GM19463 (cell line): Measurements from ENCODE around the gene PTPRD.
A peak's percentile ranks its signal among the peaks of the same experiment; 100 is the strongest.

ENCODE experiments used
- ATAC-seq: cut with Tn5 transposase; IDR thresholded peaks from one replicate; pipeline ENCODE4 v1.9.1; 2021; ENCODE audit warnings: mild to moderate bottlenecking, moderate library complexity; ENCODE audit not compliant: unreplicated experiment

The PTPRD gene

DNA sequence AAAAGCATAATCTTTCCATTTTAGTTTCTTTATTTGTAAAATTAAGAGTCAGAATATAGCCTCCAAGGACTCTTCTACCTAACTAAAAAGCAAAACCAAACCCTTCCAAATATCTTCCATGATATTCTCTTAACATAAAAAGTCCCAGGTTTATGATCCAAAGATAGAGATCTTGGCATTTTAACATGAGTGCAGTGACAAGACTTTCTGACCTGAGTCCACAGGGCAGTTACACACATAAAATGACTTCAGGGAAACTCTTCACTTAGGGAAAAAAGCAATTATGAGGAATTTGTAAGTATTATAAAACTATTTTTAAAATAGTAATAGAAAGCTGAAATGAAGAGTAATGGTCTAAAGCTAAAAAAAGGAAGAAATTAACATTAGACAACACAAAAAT is 2040.6 kb downstream of the PTPRD start:
- no peak for ATAC-seq

DNA sequence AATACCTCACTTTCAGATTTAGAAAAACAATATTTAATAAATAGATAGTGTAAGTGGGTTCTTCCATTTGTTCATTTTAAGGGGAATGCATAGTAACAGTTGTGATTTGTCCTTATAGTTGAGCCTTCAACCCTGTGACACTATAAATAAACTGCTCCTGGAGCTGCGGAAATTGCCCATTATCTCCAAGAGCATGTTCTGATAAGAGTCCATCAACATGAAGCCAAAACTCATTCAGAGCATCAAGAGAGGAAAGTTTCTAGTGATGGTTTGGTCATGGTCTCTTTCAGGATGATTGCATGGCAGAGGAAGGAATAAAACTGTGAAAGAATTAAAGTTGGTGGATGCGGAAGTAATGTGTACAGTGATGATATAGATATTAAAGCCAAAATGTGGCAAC is 2041.2 kb downstream of the PTPRD start:
- ATAC-seq: no peak

DNA sequence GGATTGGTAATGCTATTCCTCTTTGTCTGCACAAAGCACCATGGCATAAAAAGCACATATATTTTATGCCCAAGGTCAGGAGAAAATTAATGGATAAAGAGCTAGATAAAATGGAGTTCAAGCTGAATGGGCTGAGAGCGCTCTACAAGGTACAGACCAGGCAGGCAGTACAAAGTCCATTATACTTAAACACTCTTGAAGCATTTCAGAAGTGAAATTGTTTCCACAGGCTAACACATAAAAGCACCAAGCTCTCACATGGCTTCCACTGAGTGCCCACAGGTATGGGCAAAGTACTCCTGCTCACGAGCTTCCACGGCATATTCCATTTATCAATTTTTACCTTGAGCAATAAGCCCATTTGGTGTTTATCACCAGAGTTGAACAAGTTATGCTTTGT is 2042.0 kb downstream of the PTPRD start:
- ATAC-seq: no peak

GRCh38 chr9:8569823-8570222 is 2043.0 kb downstream of the PTPRD start:
- no peak for ATAC-seq

DNA sequence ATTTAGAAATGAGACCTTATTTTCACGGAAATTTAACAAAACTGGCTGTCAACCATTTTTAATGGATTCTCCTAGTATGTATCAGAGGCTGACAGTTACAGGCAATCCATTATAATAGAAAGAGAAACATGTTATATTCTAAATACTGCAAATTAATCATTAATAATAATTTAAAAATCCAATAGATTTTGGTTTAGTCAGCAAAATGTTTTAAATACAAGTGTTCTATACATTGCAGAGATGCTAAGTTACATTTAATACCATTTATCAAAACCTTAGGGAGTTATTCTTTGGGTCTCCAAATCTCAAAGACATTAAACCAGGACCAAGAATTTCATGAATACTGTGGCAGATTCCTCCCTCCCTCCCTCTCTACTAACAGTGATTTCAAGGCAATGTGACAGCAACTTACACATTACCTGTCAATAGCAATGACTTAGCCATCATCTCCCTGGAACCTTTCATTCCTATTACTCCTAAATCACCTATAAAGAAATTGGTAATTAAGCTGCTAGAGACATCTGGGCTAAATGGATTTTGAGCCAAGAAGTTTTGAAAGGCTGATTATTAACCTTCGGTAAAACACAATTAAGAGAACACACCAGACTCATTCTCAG is 2044.7 kb downstream of the PTPRD start:
- no peak for ATAC-seq

DNA sequence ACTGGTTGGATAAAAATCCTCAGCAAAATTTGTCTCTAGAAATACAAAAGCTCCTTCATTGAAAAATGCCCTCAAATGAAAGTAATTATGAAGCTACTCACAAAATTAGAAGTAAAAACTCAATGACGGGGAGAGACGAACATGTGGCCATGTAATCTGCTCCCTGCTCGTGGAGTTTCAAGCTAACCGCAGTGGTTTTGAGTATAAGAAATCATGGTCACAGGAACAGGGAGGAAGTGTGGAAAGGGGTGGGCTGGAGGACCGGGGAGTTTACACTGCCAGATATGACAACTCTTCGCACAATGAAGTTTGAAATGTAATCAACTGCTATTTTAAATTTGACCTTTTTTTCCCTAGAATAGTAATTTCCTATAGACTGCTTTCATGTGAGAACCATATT is 2047.8 kb downstream of the PTPRD start:
- peak; percentile 72 for ATAC-seq

GRCh38 chr9:8560560-8561525 is 2052.0 kb downstream of the PTPRD start:
- ATAC-seq: no peak

DNA sequence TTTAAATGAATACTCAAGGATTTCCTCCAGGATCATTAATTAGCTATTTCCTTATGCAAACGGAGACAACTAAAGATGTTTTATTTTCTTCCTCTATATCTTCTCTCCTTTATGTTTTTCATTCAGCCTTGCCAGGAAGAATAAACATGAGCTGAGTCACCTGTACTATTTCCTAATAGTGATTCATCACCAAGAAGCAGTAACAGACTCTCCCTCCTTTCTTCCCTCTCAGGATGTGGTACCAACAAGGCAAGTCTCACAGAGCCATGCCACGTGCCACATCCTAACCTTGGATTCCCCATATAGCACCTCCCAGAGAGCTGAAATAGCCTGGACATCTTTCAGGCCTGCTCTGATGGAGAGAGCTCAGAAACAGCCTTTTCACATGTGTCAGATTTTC is 2054.6 kb downstream of the PTPRD start:
- ATAC-seq: no peak

DNA sequence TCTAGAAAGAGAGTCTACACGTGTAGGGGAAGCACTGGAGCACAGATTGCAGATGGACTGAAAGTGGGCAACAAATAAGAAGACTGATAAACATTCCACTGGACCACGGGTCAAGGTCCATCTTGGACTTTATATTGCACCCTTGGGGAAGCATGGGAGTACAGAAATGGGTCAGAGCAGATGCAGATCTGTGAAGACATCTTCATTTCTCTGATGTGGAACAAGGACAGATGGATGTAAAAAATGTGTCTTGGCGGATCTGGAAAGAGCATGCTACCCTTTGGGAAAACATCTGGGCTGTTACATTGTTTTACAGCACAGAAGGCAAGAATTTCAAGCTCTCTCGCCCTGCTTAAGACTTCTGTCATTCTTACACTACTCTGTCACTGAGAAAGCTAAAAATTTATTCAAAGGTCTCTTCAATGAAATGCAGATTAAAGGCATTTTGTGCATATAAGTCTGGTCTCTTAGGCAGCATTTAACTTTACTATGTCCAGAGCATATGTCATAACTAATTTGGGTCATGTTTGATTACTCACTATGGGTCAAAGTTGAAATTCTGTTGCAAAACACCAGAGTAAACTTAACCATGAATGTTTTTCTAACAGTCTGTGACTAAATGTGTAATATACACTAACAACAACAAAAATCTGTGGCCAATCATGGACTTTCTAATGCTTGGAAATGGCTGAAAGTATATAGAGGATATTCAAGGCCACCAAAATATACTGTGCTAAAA is 2056.9 kb downstream of the PTPRD start:
- no peak for ATAC-seq

- no peak for ATAC-seq
These were observed 2059.4 kb downstream of the PTPRD start for GRCh38 chr9:8553444-8553843.

- ATAC-seq: no peak
These were observed 2060.1 kb downstream of the PTPRD start for GRCh38 chr9:8552732-8553131.

GRCh38 chr9:8549214-8549613 is 2063.6 kb downstream of the PTPRD start:
- ATAC-seq: no peak

- ATAC-seq: no peak
These were observed 2069.6 kb downstream of the PTPRD start for GRCh38 chr9:8543219-8543618.

DNA sequence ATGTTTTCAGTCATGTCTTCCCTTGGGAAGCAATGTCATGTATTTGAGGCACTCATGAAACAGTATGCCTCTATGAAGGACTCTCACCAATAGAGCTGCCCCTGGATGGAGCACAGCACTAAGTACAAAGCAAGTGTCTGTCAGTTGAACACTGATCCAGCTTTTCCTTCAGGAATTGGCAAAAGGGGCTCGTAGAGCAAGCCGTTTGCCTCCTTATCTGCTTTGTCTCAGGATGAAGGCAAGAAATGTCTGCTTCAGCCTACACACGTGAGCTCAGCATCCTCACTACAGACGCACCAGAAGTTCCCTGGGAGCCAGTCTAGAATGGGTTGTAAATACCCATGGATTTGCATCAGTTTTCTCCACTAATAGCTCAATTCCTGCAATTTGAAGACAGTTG is 2070.3 kb downstream of the PTPRD start:
- ATAC-seq: no peak

DNA sequence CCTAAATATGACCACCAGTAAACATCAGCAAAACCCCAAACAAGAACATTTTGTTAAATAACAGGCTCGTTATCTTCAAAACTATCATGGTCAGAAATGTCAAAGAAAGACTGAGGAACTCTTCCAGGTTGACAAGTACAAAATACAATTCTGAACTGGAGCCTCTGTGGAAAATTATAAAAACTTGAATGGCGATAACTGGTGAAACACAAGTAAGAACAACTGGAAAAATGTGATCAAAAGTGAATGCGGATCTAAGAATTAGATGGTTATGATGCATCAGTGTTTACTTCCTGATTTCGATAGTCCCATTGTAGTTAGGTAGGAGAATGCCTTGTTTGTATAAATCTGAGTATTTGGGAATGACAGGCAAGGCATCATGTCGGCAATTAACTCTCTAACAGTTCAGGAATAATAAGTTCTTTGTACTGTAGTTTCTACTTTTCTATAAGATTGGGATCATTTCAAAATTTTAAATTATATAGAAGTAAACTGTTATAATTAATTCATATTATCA is 2073.1 kb downstream of the PTPRD start:
- ATAC-seq: no peak

DNA sequence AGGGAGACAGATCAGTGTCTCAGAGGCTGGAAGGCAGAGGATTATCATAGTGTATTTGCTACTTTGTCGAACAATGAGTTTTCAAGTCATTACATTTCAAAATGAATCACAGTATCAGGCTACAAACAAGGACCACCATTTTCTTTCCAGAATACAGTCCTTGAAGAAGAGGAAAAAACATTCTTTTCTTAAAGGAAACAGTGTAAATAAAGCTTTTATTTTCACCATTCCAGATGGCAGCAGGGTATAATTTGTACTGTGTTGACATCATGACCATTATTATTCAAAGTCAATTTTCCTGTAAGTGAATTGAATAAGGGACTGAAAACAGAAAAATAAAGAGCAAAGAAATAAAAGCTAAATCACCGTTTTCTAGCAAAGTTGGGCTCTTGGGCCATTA is 2076.0 kb downstream of the PTPRD start:
- no peak for ATAC-seq

DNA sequence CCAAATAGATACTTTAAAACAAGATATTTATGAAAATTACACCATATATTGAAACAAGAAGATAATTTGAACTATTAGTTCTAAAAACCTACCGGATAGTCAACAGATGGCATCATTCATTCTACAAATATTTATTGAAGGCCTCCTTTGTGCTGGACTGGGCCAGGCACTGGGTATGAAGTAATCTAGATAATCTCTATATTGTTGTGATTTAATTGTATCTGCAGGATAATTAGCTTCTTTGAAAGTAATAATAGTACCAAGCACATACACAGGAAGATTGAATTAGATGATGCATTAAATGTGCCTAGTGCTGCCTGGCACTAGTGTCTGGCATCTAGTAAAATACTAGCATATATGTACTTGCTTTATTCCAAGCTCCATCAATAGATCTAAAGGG is 2078.0 kb downstream of the PTPRD start:
- no peak for ATAC-seq

- no peak for ATAC-seq
These were observed 2079.1 kb downstream of the PTPRD start for GRCh38 chr9:8533681-8534080.

DNA sequence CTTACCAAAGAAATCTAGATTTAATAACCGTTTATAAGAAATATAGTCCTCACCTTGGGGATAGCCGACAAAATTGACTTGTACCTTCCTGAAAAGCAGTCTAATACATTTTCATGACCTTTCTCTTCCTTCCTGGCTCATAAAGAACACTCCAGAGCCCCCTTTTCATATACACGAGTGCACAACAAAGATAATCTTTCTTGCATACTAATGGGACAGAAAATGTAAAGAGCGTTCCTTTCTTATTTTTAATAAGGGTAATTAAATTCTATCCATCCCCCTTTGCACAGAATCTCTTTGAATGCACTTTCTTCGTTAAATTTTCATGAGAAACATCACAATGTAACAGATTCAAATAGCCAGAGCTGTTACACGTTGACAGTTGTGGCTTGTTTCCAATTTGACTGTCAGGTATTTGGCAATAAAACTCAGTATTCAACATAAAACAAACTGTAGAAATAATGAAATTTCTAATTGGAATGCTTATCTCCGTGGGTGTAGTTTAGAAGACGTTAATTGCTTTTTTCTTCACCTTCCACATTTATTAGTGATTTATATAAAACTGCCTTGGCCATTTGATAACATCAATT is 2080.9 kb downstream of the PTPRD start:
- ATAC-seq: no peak

GRCh38 chr9:8521112-8521511 is 2091.7 kb downstream of the PTPRD start:
- no peak for ATAC-seq

DNA sequence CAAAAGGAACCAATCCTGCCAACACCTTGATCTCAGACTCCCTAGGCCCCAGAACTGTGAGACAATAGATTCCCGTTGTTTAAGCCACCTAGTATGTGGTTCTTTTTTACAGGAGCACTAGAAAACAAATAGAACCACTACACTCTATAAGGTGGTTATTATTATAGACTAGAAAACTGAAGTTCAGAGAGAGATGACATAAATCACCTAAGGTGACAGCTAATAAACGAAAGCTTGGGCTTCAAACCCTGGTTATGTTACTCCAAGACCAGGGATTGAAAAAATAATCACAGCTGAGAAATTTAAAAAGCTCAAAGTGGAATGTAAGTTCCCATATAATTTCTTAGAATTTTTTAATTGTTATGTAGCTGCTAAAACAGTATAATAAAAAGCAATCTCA is 2097.1 kb downstream of the PTPRD start:
- no peak for ATAC-seq
